Liver (tissue), 9 donors: Measurements from ENCODE around the gene COPS2. TPM values are rescaled to one million over a fixed set of nuclear protein-coding genes. Genes with fewer than 3 reads are reported as not detected.

Experiments used
- DNase-seq: peaks from one replicate; pipeline ENCODE4 v3.0.0-alpha.2; 2017; ENCODE audit warnings: low spot score
- H3K27ac ChIP-seq, 2 donors: one replicate each; pipeline ENCODE4 v1.7.0; 2013; ENCODE audit warnings: inconsistent platforms in 2 of 2, low read length in 2 of 2, control low read depth in 1 of 2, low read depth in 1 of 2, mild to moderate bottlenecking in 1 of 2
- H3K27me3 ChIP-seq, 4 donors: one replicate each; pipeline versions ENCODE4 v1.6.1 to v1.7.0; 2013; ENCODE audit warnings: low read length in 3 of 4, inconsistent platforms in 1 of 4, mild to moderate bottlenecking in 1 of 4, moderate library complexity in 1 of 4; ENCODE audit not compliant: control insufficient read depth in 4 of 4, insufficient read depth in 4 of 4
- H3K36me3 ChIP-seq, 4 donors: one replicate each; pipeline versions ENCODE4 v1.6.1 to v1.7.0; 2013; ENCODE audit warnings: low read length in 3 of 4, mild to moderate bottlenecking in 3 of 4, low read depth in 1 of 4, moderate library complexity in 1 of 4; ENCODE audit not compliant: control insufficient read depth in 4 of 4, insufficient read depth in 3 of 4
- H3K4me1 ChIP-seq, 4 donors: one replicate each; pipeline versions ENCODE4 v1.6.1 to v1.7.0; 2013; ENCODE audit warnings: low read length in 3 of 4, mild to moderate bottlenecking in 3 of 4, moderate library complexity in 1 of 4; ENCODE audit not compliant: control insufficient read depth in 4 of 4, insufficient read depth in 4 of 4
- H3K4me3 ChIP-seq, 3 donors: one replicate each; pipeline versions ENCODE4 v1.6.1 to v1.7.0; 2013; ENCODE audit warnings: low read length in 3 of 3, control low read depth in 1 of 3, low read depth in 1 of 3, mild to moderate bottlenecking in 1 of 3
- H3K9ac ChIP-seq, 2 donors: one replicate each; pipeline ENCODE4 v1.7.0; 2013; ENCODE audit warnings: low read length in 2 of 2, mild to moderate bottlenecking in 2 of 2, moderate library complexity in 2 of 2, control low read depth in 1 of 2, low read depth in 1 of 2
- H3K9me3 ChIP-seq, 4 donors: one replicate each; pipeline versions ENCODE4 v1.6.1 to v1.7.0; 2013; ENCODE audit warnings: low read length in 3 of 4; ENCODE audit not compliant: control insufficient read depth in 4 of 4
- CTCF ChIP-seq: fragments of 150-350 bp; IDR thresholded peaks from 2 replicates; pipeline ENCODE4 v1.5.1; 2017; ENCODE audit warnings: improper control_type of control experiment, low read depth, low read length; ENCODE audit not compliant: missing input control
- EGR1 ChIP-seq, 2 donors: IDR thresholded peaks; 2 replicates each; pipeline ENCODE4 v1.6.1; 2016 to 2018; ENCODE audit warnings: antibody characterized with exemption in 2 of 2, low read depth in 2 of 2
- FOXA1 ChIP-seq: IDR thresholded peaks from 2 replicates; pipeline ENCODE4 v1.6.1; 2016; ENCODE audit warnings: antibody characterized with exemption
- FOXA2 ChIP-seq: IDR thresholded peaks from 2 replicates; pipeline ENCODE4 v1.6.1; 2016; ENCODE audit warnings: antibody characterized with exemption
- GABPA ChIP-seq, 2 donors: IDR thresholded peaks in 1 of 2; conservative IDR thresholded peaks in 1 of 2; 2 replicates each; pipeline ENCODE4 v1.6.1; 2016; ENCODE audit warnings: antibody characterized with exemption in 2 of 2, mild to moderate bottlenecking in 1 of 2, moderate library complexity in 1 of 2
- HNF4G ChIP-seq: IDR thresholded peaks from 2 replicates; pipeline ENCODE4 v1.6.1; 2016; ENCODE audit warnings: antibody characterized with exemption
- JUND ChIP-seq, 2 donors: IDR thresholded peaks; 2 replicates each; pipeline ENCODE4 v1.6.1; 2016; ENCODE audit warnings: antibody characterized with exemption in 2 of 2
- NR2F2 ChIP-seq: IDR thresholded peaks from 2 replicates; pipeline ENCODE4 v1.6.1; 2016; ENCODE audit warnings: antibody characterized with exemption
- RAD21 ChIP-seq, 2 donors: IDR thresholded peaks; 2 replicates each; pipeline ENCODE4 v1.6.1; 2016; ENCODE audit warnings: antibody characterized with exemption in 2 of 2, mild to moderate bottlenecking in 2 of 2
- REST ChIP-seq: IDR thresholded peaks from 2 replicates; pipeline ENCODE4 v1.6.1; 2016; ENCODE audit warnings: antibody characterized with exemption, mild to moderate bottlenecking
- RXRA ChIP-seq, 2 donors: IDR thresholded peaks; 2 replicates each; pipeline ENCODE4 v1.6.1; 2017 to 2018; ENCODE audit warnings: antibody characterized with exemption in 2 of 2, mild to moderate bottlenecking in 1 of 2
- TAF1 ChIP-seq: conservative IDR thresholded peaks from 2 replicates; pipeline ENCODE4 v1.6.1; 2016; ENCODE audit warnings: antibody characterized with exemption, mild to moderate bottlenecking
- YY1 ChIP-seq: IDR thresholded peaks from 2 replicates; pipeline ENCODE4 v1.6.1; 2016; ENCODE audit warnings: antibody characterized with exemption, mild to moderate bottlenecking
- ZBTB33 ChIP-seq: IDR thresholded peaks from 2 replicates; pipeline ENCODE4 v1.6.1; 2016; ENCODE audit warnings: antibody characterized with exemption
- WGBS: extraction: QIAGEN DNeasy Blood & Tissue Kit; methylation state at CpG from one replicate; pipeline ENCODE4 v1.1.7; 2013; 5-methylcytosine and 5-hydroxymethylcytosine counted together
- polyA plus RNA-seq, 2 donors: library from polyadenylated mRNA; stranded (reverse) in 1 of 2; unstranded in 1 of 2; fragments of 200-250 nt in 1 of 2; fragments of >200 nt in 1 of 2; fragmentation: Nextera tagmentation in 1 of 2; extraction: Ambion mirVana in 1 of 2; gene quantifications; one replicate each; pipeline versions ENCODE4 v1.2.1 to v1.2.3, GENCODE V29; 2013 to 2015
- total RNA-seq, 2 donors: library from RNA; depleted of rRNA; stranded (reverse); fragments of >200 nt; gene quantifications; one replicate each; pipeline ENCODE4 v1.2.3, GENCODE V29; 2014
- TF ChIP-seq, protein P1 (sequence below): IDR thresholded peaks from 2 replicates; pipeline ENCODE4 v1.6.1; 2016; ENCODE audit warnings: antibody characterized with exemption
- donor health status: healthy.
- donor health status: healthy.
- donor health status: healthy.
- donor health status: healthy.
- donor health status: healthy.

COPS2 gene
- total and polyA plus RNA-seq, 4 donors = 14.0 to 36.0 (median 25.5) TPM

DNA sequence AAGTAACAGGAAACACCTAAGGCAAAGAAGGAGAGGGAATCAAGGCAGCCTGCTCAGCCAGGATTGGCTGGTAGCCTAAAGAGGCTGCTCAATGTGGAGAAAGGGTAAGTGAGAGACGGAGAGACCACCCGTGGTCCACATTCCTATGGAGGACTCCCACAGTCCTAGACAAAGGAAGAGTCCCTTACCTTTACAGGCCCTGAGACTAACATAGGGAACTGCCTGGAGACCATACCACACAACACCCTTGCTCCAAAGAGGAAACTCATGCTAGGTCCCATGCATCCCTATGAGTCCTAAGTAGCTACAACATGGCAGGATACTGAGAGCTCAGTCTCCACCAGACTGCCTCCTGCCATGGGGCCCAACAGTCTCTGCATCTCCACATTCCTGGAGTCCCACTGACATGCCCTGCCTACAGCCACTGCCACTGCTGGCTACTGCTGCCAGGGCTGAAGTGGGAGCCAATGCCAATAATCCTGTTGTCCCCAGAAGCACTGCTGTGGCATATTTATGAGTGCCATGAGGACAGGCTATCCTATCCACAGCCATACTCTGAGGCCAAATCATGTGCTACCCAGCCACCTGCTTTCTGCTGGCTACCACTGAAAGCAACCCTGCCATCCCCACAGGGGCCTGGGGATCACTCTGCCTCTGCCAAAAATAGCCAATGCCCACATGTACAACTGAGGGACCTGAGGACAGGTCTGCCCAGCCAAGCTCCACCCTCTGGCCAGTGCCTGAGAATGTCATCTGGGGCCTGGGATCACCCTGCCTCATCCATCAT, 45.0 kb downstream of the COPS2 start:
- H3K36me3 ChIP-seq = peaks cover 0 to 14% (median 8%) of the 10 kb centered on the region in 4 donors

DNA sequence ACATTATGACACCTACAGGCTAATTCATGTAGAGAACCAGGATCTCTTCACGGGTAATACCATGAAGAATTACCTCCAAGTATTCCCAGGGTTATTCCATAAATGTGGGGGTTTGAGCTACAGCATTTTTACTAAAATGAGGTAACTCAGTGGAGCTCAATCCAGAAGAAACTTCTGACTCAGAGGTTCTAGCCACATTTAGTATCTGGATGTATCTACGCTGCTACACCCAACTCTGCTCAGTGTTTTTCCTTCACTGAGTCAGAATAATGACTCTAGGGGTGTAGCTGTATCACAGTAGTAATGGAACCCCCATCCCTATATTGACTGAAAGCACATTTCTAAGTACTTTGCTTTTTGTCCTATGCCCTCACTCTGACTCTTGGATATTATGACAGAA, 52.4 kb downstream of the COPS2 start:
- 97% methylated on average over 2 of the region's 2 CpGs for WGBS
- Histone ChIP-seq H3K27me3 (no peaks in the 10 kb centered on the region), H3K9me3 (no peaks in the 10 kb centered on the region), H3K4me3 (no peak overlapping the region), H3K36me3 (peaks cover 0 to 13% (median 4%) of the 10 kb centered on the region in 4 donors), H3K9ac (no peak overlapping the region), H3K4me1 (no peaks in the 10 kb centered on the region), H3K27ac (no peak overlapping the region)
- DNase-seq = no peak
- TF ChIP-seq RAD21 (IDR thresholded peaks at IDR 0.05) (no peak), ZBTB33 (no peak), HNF4G (no peak), JUND (IDR thresholded peaks at IDR 0.05) (no peak), FOXA2 (no peak), NR2F2 (no peak), GABPA (IDR thresholded peaks at IDR 0.05 in 1 of 2, conservative IDR thresholded peaks at IDR 0.05 in 1 of 2) (no peak), YY1 (no peak), RXRA (IDR thresholded peaks at IDR 0.05) (no peak), TAF1 (no peak), REST (no peak)
- TF ChIP-seq, protein P1, sequence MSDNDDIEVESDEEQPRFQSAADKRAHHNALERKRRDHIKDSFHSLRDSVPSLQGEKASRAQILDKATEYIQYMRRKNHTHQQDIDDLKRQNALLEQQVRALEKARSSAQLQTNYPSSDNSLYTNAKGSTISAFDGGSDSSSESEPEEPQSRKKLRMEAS = no peak

More for the DNA sequence above, 45.0 kb downstream of the COPS2 start:
- H3K4me3 ChIP-seq = no peak overlapping the region
- 89% methylated on average over 2 of the region's 2 CpGs for WGBS
- peaks cover 0 to 6% (median under 1%) of the 10 kb centered on the region in 4 donors for H3K9me3 ChIP-seq
- no peak overlapping the region for H3K9ac ChIP-seq
- no peak for DNase-seq
- TF ChIP-seq TAF1 (no peak), JUND (IDR thresholded peaks at IDR 0.05) (no peak), CTCF (no peak), NR2F2 (no peak), ZBTB33 (no peak), FOXA2 (no peak), FOXA1 (no peak), GABPA (IDR thresholded peaks at IDR 0.05 in 1 of 2, conservative IDR thresholded peaks at IDR 0.05 in 1 of 2) (no peak), EGR1 (IDR thresholded peaks at IDR 0.05; ENCODE audit: low read depth in 2 of 2) (no peak)
- TF ChIP-seq, protein P1 = no peak
- no peaks in the 10 kb centered on the region for H3K4me1 ChIP-seq
- no peaks in the 10 kb centered on the region for H3K27me3 ChIP-seq
- H3K27ac ChIP-seq = no peak overlapping the region
